Neural progenitor cell (in vitro differentiated cells): ENCODE results near the gene CCDC167.

Experiments
- CTCF ChIP-seq: fragments of 200-600 bp; sonication (generic); IDR thresholded peaks from 2 replicates; pipeline ENCODE4 v1.5.1; 2017; ENCODE audit warnings: antibody characterized with exemption, mild to moderate bottlenecking
- EZH2 ChIP-seq: fragments of 200-600 bp; sonication (generic); IDR thresholded peaks from 2 replicates; pipeline ENCODE4 v1.6.1; 2017; ENCODE audit warnings: antibody characterized with exemption, mild to moderate bottlenecking, moderate library complexity

GRCh38 chr6:37520926-37521325 is 21.2 kb upstream of the CCDC167 start:
- TF ChIP-seq CTCF (no peak), EZH2 (no peak)
